ENCODE measurements around the gene XKR8. TPM values are rescaled to one million over a fixed set of nuclear protein-coding genes. Genes with fewer than 3 reads are reported as not detected.
A peak's percentile ranks its signal among the peaks of the same experiment; 100 is the strongest.
"Not testable (repeated sequence)": the region's sequence is repeated elsewhere in the genome, so short reads cannot be mapped to it uniquely, and the experiment has no call there.

The XKR8 gene
- total RNA-seq, 1 experiment from 2014 or later: 0.78 TPM

- DNase-seq (ENCODE audit: low spot score): peak; percentile 68
- in situ Hi-C loops (cut with HindIII; ENCODE audit: low sequenced_read_pairs): no loop called here
These were observed 19.5 kb downstream of the XKR8 start for GRCh38 chr1:27979151-27979858.

GRCh38 chr1:27979859-27980201, 20.1 kb downstream of the XKR8 start:
- DNase-seq (ENCODE audit: low spot score): no peak

GRCh38 chr1:27980216-27980845, 20.6 kb downstream of the XKR8 start:
- no peak for DNase-seq (ENCODE audit: low spot score)
- in situ Hi-C loops (cut with HindIII; ENCODE audit: low sequenced_read_pairs): no loop called here

More at GRCh38 chr1:27979859-27980201, 20.1 kb downstream of the XKR8 start:
- in situ Hi-C loops (cut with HindIII; ENCODE audit: low sequenced_read_pairs): no loop called here

- in situ Hi-C loops (cut with HindIII; ENCODE audit: low sequenced_read_pairs): no loop called here
These were observed 21.4 kb downstream of the XKR8 start for GRCh38 chr1:27981145-27981544.

GRCh38 chr1:27990920-27991537, 31.3 kb downstream of the XKR8 start:
- DNase-seq (ENCODE audit: low spot score): no peak
- in situ Hi-C loops (cut with HindIII; ENCODE audit: low sequenced_read_pairs): no loop called here

More at GRCh38 chr1:27981145-27981544, 21.4 kb downstream of the XKR8 start:
- DNase-seq (ENCODE audit: low spot score): peak; percentile 49

GRCh38 chr1:27992276-27992675, 32.5 kb downstream of the XKR8 start:
- in situ Hi-C loops (cut with HindIII; ENCODE audit: low sequenced_read_pairs): no loop called here

GRCh38 chr1:27993241-27993640, 33.5 kb downstream of the XKR8 start:
- in situ Hi-C loops (cut with HindIII; ENCODE audit: low sequenced_read_pairs): no loop called here
- no peak for DNase-seq (ENCODE audit: low spot score)

More at GRCh38 chr1:27992276-27992675, 32.5 kb downstream of the XKR8 start:
- DNase-seq (ENCODE audit: low spot score): no peak

GRCh38 chr1:27994060-27994459, 34.3 kb downstream of the XKR8 start:
- in situ Hi-C loops (cut with HindIII; ENCODE audit: low sequenced_read_pairs): no loop called here
- no peak for DNase-seq (ENCODE audit: low spot score)

GRCh38 chr1:27994526-27994925, 34.8 kb downstream of the XKR8 start:
- in situ Hi-C loops (cut with HindIII; ENCODE audit: low sequenced_read_pairs); DNase-seq (ENCODE audit: low spot score): not testable (repeated sequence)

- in situ Hi-C loops (cut with HindIII; ENCODE audit: low sequenced_read_pairs): no loop called here
- DNase-seq (ENCODE audit: low spot score): no peak
These were observed 39.3 kb downstream of the XKR8 start for GRCh38 chr1:27999055-27999454.

- in situ Hi-C loops (cut with HindIII; ENCODE audit: low sequenced_read_pairs): no loop called here
These were observed 42.8 kb downstream of the XKR8 start for GRCh38 chr1:28002600-28002999.

GRCh38 chr1:28003117-28003516, 43.3 kb downstream of the XKR8 start:
- DNase-seq (ENCODE audit: low spot score); in situ Hi-C loops (cut with HindIII; ENCODE audit: low sequenced_read_pairs): not testable (repeated sequence)

More at GRCh38 chr1:28002600-28002999, 42.8 kb downstream of the XKR8 start:
- no peak for DNase-seq (ENCODE audit: low spot score)

GRCh38 chr1:28010969-28011368, 51.2 kb downstream of the XKR8 start:
- no peak for DNase-seq (ENCODE audit: low spot score)
- in situ Hi-C loops (cut with HindIII; ENCODE audit: low sequenced_read_pairs): no loop called here

Other genes starting within 250 kb of the XKR8 start
- gene FAM76A, start 234.0 kb upstream of the XKR8 start, total RNA-seq (2014; rRNA removed; shearing (Covaris generic)): 13.6 and 32.1 TPM in 2 replicates
- 13.3 and 18.6 TPM in 2 replicates for gene STX12, start 186.8 kb upstream of the XKR8 start, total RNA-seq (2014; rRNA removed; shearing (Covaris generic))
- 69.1 and 70.6 TPM in 2 replicates for gene PPP1R8, start 129.2 kb upstream of the XKR8 start, total RNA-seq (2014; rRNA removed; shearing (Covaris generic))
- 2.6 and 3.9 TPM in 2 replicates for gene THEMIS2, start 87.4 kb upstream of the XKR8 start, total RNA-seq (2014; rRNA removed; shearing (Covaris generic))
- gene RPA2, start 45.4 kb upstream of the XKR8 start, total RNA-seq (2014; rRNA removed; shearing (Covaris generic)): 148 and 168 TPM in 2 replicates
- 0.68 and 2.0 TPM in 2 replicates for gene SMPDL3B, start 25.0 kb upstream of the XKR8 start, total RNA-seq (2014; rRNA removed; shearing (Covaris generic))
- gene EYA3, start 128.6 kb downstream of the XKR8 start, total RNA-seq (2014; rRNA removed; shearing (Covaris generic)): 11.3 and 15.0 TPM in 2 replicates
- 0.27 and 0.49 TPM in 2 replicates for gene PTAFR, start 216.7 kb downstream of the XKR8 start, total RNA-seq (2014; rRNA removed; shearing (Covaris generic))

Measured in G401 (cell line).